Melanocyte of skin (primary cell): Measurements from ENCODE around the gene ZC3HAV1L. TPM values are rescaled to one million over a fixed set of nuclear protein-coding genes. Genes with fewer than 3 reads are reported as not detected.

ENCODE experiments used
- total RNA-seq, 2 donors: library from RNA; depleted of rRNA; stranded (reverse); fragments of >200 nt; gene quantifications; 2 replicates each; pipeline ENCODE4 v1.2.3, GENCODE V29; 2012

Gene ZC3HAV1L, protein sequence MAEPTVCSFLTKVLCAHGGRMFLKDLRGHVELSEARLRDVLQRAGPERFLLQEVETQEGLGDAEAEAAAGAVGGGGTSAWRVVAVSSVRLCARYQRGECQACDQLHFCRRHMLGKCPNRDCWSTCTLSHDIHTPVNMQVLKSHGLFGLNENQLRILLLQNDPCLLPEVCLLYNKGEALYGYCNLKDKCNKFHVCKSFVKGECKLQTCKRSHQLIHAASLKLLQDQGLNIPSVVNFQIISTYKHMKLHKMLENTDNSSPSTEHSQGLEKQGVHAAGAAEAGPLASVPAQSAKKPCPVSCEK
- 10 to 100 TPM; 11.4 to 18.6 TPM for total RNA-seq

DNA sequence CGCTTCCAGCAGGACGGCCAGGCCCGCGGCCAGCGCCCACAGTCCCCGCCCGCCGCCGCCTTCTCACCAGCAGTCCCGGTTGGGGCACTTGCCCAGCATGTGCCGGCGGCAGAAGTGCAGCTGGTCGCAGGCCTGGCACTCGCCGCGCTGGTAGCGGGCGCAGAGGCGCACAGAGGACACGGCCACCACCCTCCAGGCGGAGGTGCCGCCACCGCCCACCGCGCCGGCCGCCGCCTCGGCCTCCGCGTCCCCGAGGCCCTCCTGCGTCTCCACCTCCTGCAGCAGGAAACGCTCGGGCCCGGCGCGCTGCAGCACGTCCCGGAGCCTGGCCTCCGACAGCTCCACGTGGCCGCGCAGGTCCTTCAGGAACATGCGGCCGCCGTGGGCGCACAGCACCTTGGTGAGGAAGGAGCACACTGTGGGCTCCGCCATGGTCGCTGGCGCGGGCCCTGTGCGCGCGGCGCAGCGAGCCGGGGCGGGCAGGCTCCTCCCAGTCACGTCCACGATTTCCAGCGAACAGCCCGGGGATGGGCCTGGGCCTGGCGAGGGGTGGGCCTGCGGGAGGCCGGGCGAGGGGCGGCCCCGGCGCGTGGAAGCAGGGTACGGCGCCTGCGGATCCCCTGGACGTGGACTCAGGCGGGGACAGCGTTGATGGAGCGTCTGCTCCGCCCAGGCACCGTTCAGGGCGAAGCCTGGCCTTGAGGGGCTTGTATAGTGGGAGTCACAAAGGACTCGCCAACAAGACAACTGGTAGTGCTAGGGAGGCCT, at the start of gene ZC3HAV1L:
TSS of gene ZC3HAV1L (minus strand) at position 457 of the 768 bp plus-strand sequence. CDS start at position 432, 25 bp downstream.

GRCh38 chr7:138981332-138982203, 54.3 kb downstream of the ZC3HAV1L start, which contains the start of gene KIAA1549:
Gene KIAA1549, minus strand, starts transcription at chr7:138981389. Its CDS starts 120 bp downstream, at chr7:138981269.

Other genes with a start within 250 kb of the ZC3HAV1L start
- gene TMEM213, start 238.0 kb downstream of the ZC3HAV1L start, total RNA-seq: under 1 TPM in 1 of 2 donors, not detected in 1; under 0.01 TPM
- gene ATP6V0A4, start 237.8 kb downstream of the ZC3HAV1L start, total RNA-seq: 10 to 100 TPM in 1 of 2 donors, 1 to 10 TPM in 1; 6.0 to 14.8 TPM
- 1 to 10 TPM in 1 of 2 donors, under 1 TPM in 1; 1.00 to 1.0 TPM for gene KIAA1549, start 54.7 kb downstream of the ZC3HAV1L start, total RNA-seq
- gene ZC3HAV1, start 73.7 kb upstream of the ZC3HAV1L start, total RNA-seq: 10 to 100 TPM; 53.3 to 61.9 TPM
- gene UBN2, start 195.2 kb upstream of the ZC3HAV1L start, total RNA-seq: 1 to 10 TPM; 4.5 to 6.0 TPM